Sigmoid colon (tissue), 7 donors: ENCODE results near the gene NPW. TPM values are rescaled to one million over a fixed set of nuclear protein-coding genes. Genes with fewer than 3 reads are reported as not detected.

Source experiments
- DNase-seq: peaks from one replicate; pipeline ENCODE4 v3.0.0-alpha.2; 2019
- H3K27ac ChIP-seq, 4 donors: fragments of 200-600 bp; sonication (generic); one replicate each; pipeline ENCODE4 v1.5.1; 2016 to 2019; ENCODE audit warnings: mild to moderate bottlenecking in 1 of 4
- H3K27me3 ChIP-seq, 3 donors: fragments of 200-600 bp; sonication (generic); one replicate each; pipeline ENCODE4 v1.5.1; 2019; ENCODE audit warnings: mild to moderate bottlenecking in 1 of 3
- H3K36me3 ChIP-seq, 4 donors: fragments of 200-600 bp; sonication (generic); one replicate each; pipeline ENCODE4 v1.5.1; 2016 to 2019
- H3K4me1 ChIP-seq, 4 donors: fragments of 200-600 bp; sonication (generic); one replicate each; pipeline ENCODE4 v1.5.1; 2017 to 2019
- H3K4me3 ChIP-seq, 4 donors: fragments of 200-600 bp; sonication (generic); one replicate each; pipeline ENCODE4 v1.5.1; 2017 to 2019; ENCODE audit warnings: mild to moderate bottlenecking in 2 of 4, moderate library complexity in 1 of 4
- H3K9me3 ChIP-seq, 4 donors: fragments of 200-600 bp in 3 of 4; sonication (generic) in 3 of 4; one replicate each; pipeline versions ENCODE4 v1.5.1 to v1.6.1; 2013 to 2019
- CTCF ChIP-seq, 4 experiments: fragments of 450-650 bp in 3 of 4; fragments of 200-600 bp in 1 of 4; IDR thresholded peaks; one replicate each; pipeline ENCODE4 v1.5.1; 2016 to 2019; ENCODE audit warnings: antibody characterized with exemption in 4 of 4, mild to moderate bottlenecking in 3 of 4, moderate library complexity in 2 of 4
- EP300 ChIP-seq, 4 donors: sonication (generic); formaldehyde crosslinking; IDR thresholded peaks; one replicate each; pipeline ENCODE4 v1.6.1; 2017; ENCODE audit warnings: antibody characterized with exemption in 4 of 4
- POLR2A ChIP-seq, 2 donors: fragments of 450-650 bp; IDR thresholded peaks; one replicate each; pipeline ENCODE4 v1.6.1; 2016; ENCODE audit warnings: antibody characterized with exemption in 2 of 2, mild to moderate bottlenecking in 2 of 2, moderate library complexity in 2 of 2
- POLR2AphosphoS5 ChIP-seq, 4 donors: sonication (generic); formaldehyde crosslinking; IDR thresholded peaks; one replicate each; pipeline ENCODE4 v1.6.1; 2017; ENCODE audit warnings: antibody characterized with exemption in 4 of 4
- WGBS, 2 donors: extraction: QIAGEN DNeasy Blood & Tissue Kit; methylation state at CpG; one replicate each; pipeline ENCODE4 v1.1.7; 2013; 5-methylcytosine and 5-hydroxymethylcytosine counted together
- intact Hi-C: fragments of 100-400 bp; cut with DNase I; formaldehyde crosslinking; loops from one replicate; pipeline ENCODE4 v1.15.1; 2023
- polyA plus RNA-seq, 3 donors: library from polyadenylated mRNA; stranded (reverse); fragments of 200-250 nt; gene quantifications; one replicate each; pipeline ENCODE4 v1.2.3, GENCODE V29; 2013
- total RNA-seq, 4 donors: library from RNA; depleted of rRNA; stranded (reverse); fragments of >200 nt; gene quantifications; one replicate each; pipeline ENCODE4 v1.1.0, GENCODE V29; 2016
- donor health status: healthy with polysubstance abuse.
- donor health status: Bipolar disorder and iron deficiency.
- donor health status: healthy.

The NPW gene
- total and polyA plus RNA-seq, 7 donors, result 0.71 TPM; not detected in 6

- Histone ChIP-seq H3K4me3 (no peak overlapping the region), H3K4me1 (peaks cover 0 to 27% (median 20%) of the 10 kb centered on the region in 4 donors), H3K36me3 (peaks cover 33 to 39% (median 35%) of the 10 kb centered on the region in 4 donors), H3K27me3 (peaks cover 35 to 81% (median 71%) of the 10 kb centered on the region in 3 donors), H3K27ac (no peak overlapping the region), H3K9me3 (no peaks in the 10 kb centered on the region)
- TF ChIP-seq POLR2AphosphoS5 (IDR thresholded peaks at IDR 0.05) (no peak), EP300 (IDR thresholded peaks at IDR 0.05) (no peak), POLR2A (IDR thresholded peaks at IDR 0.05) (no peak), CTCF (IDR thresholded peaks at IDR 0.05) (no peak)
- DNase-seq, result no peak
- WGBS, 2 donors, result 3 to 7% methylated on average over 53 of the region's 53 CpGs
- intact Hi-C loops, result no loop called here
These were observed 39.4 kb upstream of the NPW start for GRCh38 chr16:1980030-1980769.

GRCh38 chr16:1980770-1981087, 38.9 kb upstream of the NPW start:
- TF ChIP-seq CTCF (IDR thresholded peaks at IDR 0.05) (no peak), EP300 (IDR thresholded peaks at IDR 0.05) (no peak), POLR2A (IDR thresholded peaks at IDR 0.05) (no peak), POLR2AphosphoS5 (IDR thresholded peaks at IDR 0.05) (no peak)
- Histone ChIP-seq H3K4me1 (peaks cover 0 to 31% (median 24%) of the 10 kb centered on the region in 4 donors), H3K27ac (no peak overlapping the region), H3K4me3 (no peak overlapping the region), H3K27me3 (peaks cover 35 to 75% (median 67%) of the 10 kb centered on the region in 3 donors), H3K36me3 (peaks cover 28 to 38% (median 31%) of the 10 kb centered on the region in 4 donors), H3K9me3 (no peaks in the 10 kb centered on the region)
- intact Hi-C loops, result no loop called here
- DNase-seq, result no peak
- 8 to 21% methylated on average over 16 of the region's 16 CpGs for WGBS, 2 donors

DNA sequence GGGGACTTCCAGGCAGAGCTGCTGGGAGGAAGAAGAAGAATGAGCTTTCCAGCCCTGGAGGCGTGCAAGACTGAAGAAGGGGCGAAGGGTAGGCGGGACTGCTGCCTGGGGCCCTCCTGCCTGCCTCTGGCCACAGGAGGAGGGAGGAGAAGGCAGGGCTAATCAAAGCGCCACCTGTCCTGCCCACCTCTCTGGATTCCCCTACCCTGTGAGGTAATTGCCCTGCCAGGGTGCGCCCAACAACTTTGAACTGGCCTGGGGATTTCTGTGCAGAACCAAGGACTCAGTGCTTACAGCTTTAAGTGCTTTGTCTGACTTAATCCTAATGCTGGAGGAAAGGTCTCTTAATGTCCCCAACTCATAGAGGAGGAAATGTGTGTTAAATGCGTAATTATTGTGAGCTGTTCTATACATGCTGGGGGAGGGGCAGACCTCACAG, 38.2 kb upstream of the NPW start, which contains the start of gene NOXO1:
Gene NOXO1 (minus strand): TSS at position 72 of the 439 bp plus-strand sequence. CDS start 290 bp downstream, outside the sequence.
- Histone ChIP-seq H3K4me1 (peaks cover 0 to 31% (median 26%) of the 10 kb centered on the region in 4 donors), H3K4me3 (no peak within 1 kb of the TSS), H3K36me3 (peaks cover 28 to 38% (median 30%) of the 10 kb centered on the region in 4 donors), H3K27ac (no peak within 1 kb of the TSS), H3K9me3 (no peaks in the 10 kb centered on the region), H3K27me3 (peaks cover 35 to 68% (median 62%) of the 10 kb centered on the region in 3 donors)
- no peak for DNase-seq
- TF ChIP-seq POLR2A (IDR thresholded peaks at IDR 0.05), result peak in 1 of 2 donors; percentile 23
- no peak for TF ChIP-seq CTCF (IDR thresholded peaks at IDR 0.05)
- WGBS, 2 donors, result 6 to 27% methylated on average over 6 of the region's 6 CpGs
- intact Hi-C loops, result no loop called here

GRCh38 chr16:1982013-1982433, 37.6 kb upstream of the NPW start:
- 14 to 50% methylated on average over 5 of the region's 5 CpGs for WGBS, 2 donors
- TF ChIP-seq POLR2A (IDR thresholded peaks at IDR 0.05), result no peak
- no peak for TF ChIP-seq CTCF (IDR thresholded peaks at IDR 0.05)
- no peak for TF ChIP-seq POLR2AphosphoS5 (IDR thresholded peaks at IDR 0.05)
- TF ChIP-seq EP300 (IDR thresholded peaks at IDR 0.05), result no peak
- H3K27me3 ChIP-seq, result peaks cover 35 to 62% (median 56%) of the 10 kb centered on the region in 3 donors
- H3K27ac ChIP-seq, result no peak overlapping the region
- H3K36me3 ChIP-seq, result peaks cover 23 to 38% (median 26%) of the 10 kb centered on the region in 4 donors
- DNase-seq, result no peak
- H3K9me3 ChIP-seq, result no peaks in the 10 kb centered on the region
- peaks cover 0 to 31% (median 26%) of the 10 kb centered on the region in 4 donors for H3K4me1 ChIP-seq
- H3K4me3 ChIP-seq, result no peak overlapping the region
- intact Hi-C loops, result no loop called here
